K562 (cell line): ENCODE results near the gene AS3MT. TPM values are rescaled to one million over a fixed set of nuclear protein-coding genes. Genes with fewer than 3 reads are reported as not detected.

ENCODE experiments used
- CHD7 ChIP-seq: fragments of 200-600 bp; sonication (generic); IDR thresholded peaks from one replicate; pipeline ENCODE4 v1.6.1; 2012; ENCODE audit warnings: mild to moderate bottlenecking, low read depth, low read length, inconsistent platforms
- EZH2 ChIP-seq: IDR thresholded peaks from 2 replicates; pipeline ENCODE4 v1.6.1; 2012; ENCODE audit warnings: low read depth, mild to moderate bottlenecking, inconsistent platforms, low read length, borderline replicate concordance
- GTF2F1 ChIP-seq: IDR thresholded peaks from 2 replicates; pipeline ENCODE4 v1.6.1; 2011; ENCODE audit warnings: low read depth, low read length, improper control_type of control experiment
- ID3 ChIP-seq, 2 experiments: fragments of 250-450 bp in 1 of 2; fragments of 450-650 bp in 1 of 2; sonication (Bioruptor Pico) in 1 of 2; IDR thresholded peaks; 2 replicates each; pipeline versions ENCODE4 v1.6.1 to v1.8.0; 2016 to 2021; ENCODE audit warnings: mild to moderate bottlenecking in 2 of 2, moderate library complexity in 2 of 2, missing compliant biosample characterization in 1 of 2, missing genetic modification characterization in 1 of 2
- KLF10 ChIP-seq: fragments of 250-450 bp; sonication (Bioruptor Pico); IDR thresholded peaks from 2 replicates; pipeline ENCODE4 v1.6.1; 2021; ENCODE audit warnings: matching md5 sums
- MTF1 ChIP-seq: fragments of 250-450 bp; sonication (Bioruptor Pico); IDR thresholded peaks from 2 replicates; pipeline ENCODE4 v1.9.0; 2021; ENCODE audit warnings: moderate library complexity, mild to moderate bottlenecking, inconsistent platforms, borderline replicate concordance
- NFXL1 ChIP-seq: fragments of 450-650 bp; formaldehyde crosslinking; IDR thresholded peaks from 2 replicates; pipeline ENCODE4 v1.4.0; 2021; ENCODE audit warnings: mild to moderate bottlenecking
- PHB ChIP-seq: fragments of 250-450 bp; sonication (Bioruptor Pico); IDR thresholded peaks from 2 replicates; pipeline ENCODE4 v1.5.0; 2021
- SP1 ChIP-seq: sonication (generic); formaldehyde crosslinking; IDR thresholded peaks from 2 replicates; pipeline ENCODE4 v1.8.1; 2022; ENCODE audit warnings: mild to moderate bottlenecking, missing genetic modification reagents
- THAP12 ChIP-seq: fragments of 250-450 bp; sonication (Bioruptor Pico); IDR thresholded peaks from 2 replicates; pipeline ENCODE4 v1.9.0; 2021; ENCODE audit warnings: mild to moderate bottlenecking, inconsistent platforms
- ZFP30 ChIP-seq: fragments of 250-450 bp; sonication (Bioruptor Pico); IDR thresholded peaks from 2 replicates; pipeline ENCODE4 v1.8.0; 2022; ENCODE audit warnings: moderate library complexity, mild to moderate bottlenecking, inconsistent platforms, borderline replicate concordance
- ZNF239 ChIP-seq: fragments of 250-450 bp; sonication (Bioruptor Pico); IDR thresholded peaks from 2 replicates; pipeline ENCODE4 v1.4.0; 2020; ENCODE audit warnings: mild to moderate bottlenecking
- ZNF551 ChIP-seq: fragments of 250-450 bp; sonication (Bioruptor Pico); IDR thresholded peaks from 2 replicates; pipeline ENCODE4 v1.5.0; 2021; ENCODE audit warnings: mild to moderate bottlenecking, moderate library complexity
- polyA plus RNA-seq, 8 experiments: library from polyadenylated mRNA; depleted of rRNA in 4 of 8; stranded (reverse) in 5 of 8; unstranded in 3 of 8; fragments of >200 nt; fragmentation: Nextera tagmentation in 2 of 8; fragmentation: Illumina TruSeq in 1 of 8; extraction: Ambion mirVana in 2 of 8; extraction: Trizol in 1 of 8; gene quantifications; 2 replicates each; pipeline versions ENCODE4 v1.2.1 to v1.2.3, GENCODE V29; 2011 to 2014; ENCODE audit warnings: inconsistent platforms in 1 of 8, missing spikeins in 1 of 8
- total RNA-seq, 7 experiments: library from RNA; depleted of rRNA in 6 of 7; stranded (reverse); fragments of >200 nt in 6 of 7; fragmentation: Illumina TruSeq in 2 of 7; extraction: Trizol in 2 of 7; gene quantifications; 2 replicates each; pipeline versions ENCODE4 v1.2.1 to v1.2.3, GENCODE V29; 2011 to 2021; ENCODE audit warnings: low replicate concordance in 1 of 7

The AS3MT gene
- total and polyA plus RNA-seq, 9 of the 15 experiments (the other 6 are each of a cell fraction or from before 2014, with no cell fraction given) = 0.04 to 0.33 (median 0.19) TPM; not detected in 2

- no peak for TF ChIP-seq CHD7
- TF ChIP-seq KLF10 (CRISPR knock-in tag) = no peak
- peak; percentile 98 for TF ChIP-seq SP1 (CRISPR knock-in tag)
- no peak for TF ChIP-seq ZNF551 (CRISPR knock-in tag)
- TF ChIP-seq PHB = no peak
- TF ChIP-seq MTF1 (CRISPR knock-in tag) = no peak
- TF ChIP-seq ZNF239 (CRISPR knock-in tag) = no peak
- TF ChIP-seq ID3 (CRISPR knock-in tag; IDR thresholded peaks at IDR 0.05) = no peak
- no peak for TF ChIP-seq ID3 (tag; IDR thresholded peaks at IDR 0.05)
- TF ChIP-seq GTF2F1 = no peak
- TF ChIP-seq EZH2 = no peak
- TF ChIP-seq ZFP30 = no peak
- TF ChIP-seq NFXL1 (CRISPR knock-in tag) = no peak
- TF ChIP-seq THAP12 (CRISPR knock-in tag) = peak; percentile 9; the same call in 1 of the 2 replicates
Observed at GRCh38 chr10:102917962-102918816, 48.9 kb downstream of the AS3MT start, which contains the start of gene CNNM2 (continued).
